Activated CD8-positive, alpha-beta T cell treated with anti-CD3 and anti-CD28 coated beads for 36 hours (primary cell): ENCODE measurements around the gene HHIPL1. TPM values are rescaled to one million over a fixed set of nuclear protein-coding genes. Genes with fewer than 3 reads are reported as not detected.
A peak's percentile ranks its signal among the peaks of the same experiment; 100 is the strongest.

Source experiments
- ATAC-seq: fragments of 200-7000 bp; cut with Tn5 transposase; one replicate; pipeline ENCODE4 v1.10.0; 2021; ENCODE audit warnings: mild to moderate bottlenecking, moderate library complexity
- CTCF ChIA-PET: fragments of 350-600 bp; sonication (Branson Sonifier 250); formaldehyde crosslinking; loops from one replicate; lab custom pipeline; 2021; ENCODE audit warnings: antibody characterized with exemption; lab: Charles Lee
- POLR2A ChIA-PET: fragments of 350-600 bp; sonication (Branson Sonifier 250); formaldehyde crosslinking; loops from one replicate; lab custom pipeline; 2021; ENCODE audit warnings: antibody characterized with exemption; lab: Charles Lee
- DNase-seq: peaks from one replicate; pipeline ENCODE4 v3.0.0-alpha.2; 2020
- H3K27ac Mint-ChIP-seq: one replicate; pipeline ENCODE4 v1.8.0; 2021; ENCODE audit warnings: mild to moderate bottlenecking, mixed read lengths
- H3K27me3 Mint-ChIP-seq: one replicate; pipeline ENCODE4 v1.8.0; 2021; ENCODE audit warnings: mixed read lengths
- H3K36me3 Mint-ChIP-seq: one replicate; pipeline ENCODE4 v1.8.0; 2021; ENCODE audit warnings: low read depth, mixed read lengths
- H3K4me1 Mint-ChIP-seq: one replicate; pipeline ENCODE4 v1.8.0; 2021; ENCODE audit warnings: low read depth, mixed read lengths
- H3K4me3 Mint-ChIP-seq: one replicate; pipeline ENCODE4 v1.8.0; 2021; ENCODE audit warnings: mild to moderate bottlenecking, moderate library complexity, mixed read lengths
- H3K9me3 Mint-ChIP-seq: one replicate; pipeline ENCODE4 v1.8.0; 2021; ENCODE audit warnings: mixed read lengths
- intact Hi-C: fragments of 100-400 bp; cut with micrococcal nuclease; formaldehyde crosslinking; loops from one replicate; pipeline ENCODE4 v1.10.0; 2022
- total RNA-seq, 2 experiments: library from RNA; stranded (reverse); gene quantifications; one replicate each; pipeline ENCODE4 v1.2.3, GENCODE V29; 2021
- TF ChIP-seq, protein P1 (sequence below): fragments of 200-600 bp; IDR thresholded peaks from one replicate; pipeline ENCODE4 v1.8.0; 2022; ENCODE audit warnings: antibody characterized with exemption, mild to moderate bottlenecking

HHIPL1 gene
- total RNA-seq, 2 experiments from 2014 or later, result 0.05 to 0.07 TPM

DNA sequence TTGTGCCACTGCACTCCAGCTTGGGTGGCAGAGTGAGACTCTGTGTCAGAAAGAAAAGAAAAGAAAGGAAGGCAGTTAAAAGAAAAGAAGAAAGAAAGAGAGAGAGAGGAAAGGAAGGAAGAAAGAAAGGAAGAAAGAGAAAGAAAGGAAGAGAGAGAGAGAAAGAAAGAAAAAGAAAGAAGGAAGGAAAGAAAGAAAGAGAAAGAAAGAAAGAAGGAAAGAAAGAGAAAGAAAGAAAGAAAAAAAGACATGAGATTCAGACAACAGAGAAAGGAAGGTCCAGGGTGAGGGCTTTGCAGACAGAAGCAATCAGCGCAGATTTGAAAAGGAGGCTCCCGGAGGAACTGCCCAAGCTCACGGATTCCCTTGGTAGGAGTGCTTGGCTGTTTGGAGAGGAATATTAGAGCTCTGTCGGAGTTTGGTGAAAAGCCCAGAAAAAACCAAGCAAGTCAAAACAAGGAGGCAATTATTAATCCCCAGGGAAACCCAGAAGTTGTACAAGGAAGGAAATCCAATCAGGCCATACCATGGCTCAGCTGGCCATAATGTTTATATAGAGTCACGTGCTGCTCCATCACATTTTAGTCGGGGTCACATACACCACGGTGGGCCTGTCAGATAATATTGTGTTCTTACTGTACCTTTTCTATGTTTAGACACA is 29.3 kb upstream of the HHIPL1 start:
- DNase-seq (no peak), ATAC-seq (no peak)
- H3K27ac Mint-ChIP-seq, result no peak overlapping the region
- CTCF ChIA-PET, result no interaction called here
- H3K4me1 Mint-ChIP-seq, result no peaks in the 10 kb centered on the region
- intact Hi-C loops, result no loop called here
- POLR2A ChIA-PET, result interaction anchor here (0.6 kb wide), 1 partner anchor 13 kb away, joined by 3 read pairs; no protein-coding TSS in a partner anchor
- TF ChIP-seq, protein P1, sequence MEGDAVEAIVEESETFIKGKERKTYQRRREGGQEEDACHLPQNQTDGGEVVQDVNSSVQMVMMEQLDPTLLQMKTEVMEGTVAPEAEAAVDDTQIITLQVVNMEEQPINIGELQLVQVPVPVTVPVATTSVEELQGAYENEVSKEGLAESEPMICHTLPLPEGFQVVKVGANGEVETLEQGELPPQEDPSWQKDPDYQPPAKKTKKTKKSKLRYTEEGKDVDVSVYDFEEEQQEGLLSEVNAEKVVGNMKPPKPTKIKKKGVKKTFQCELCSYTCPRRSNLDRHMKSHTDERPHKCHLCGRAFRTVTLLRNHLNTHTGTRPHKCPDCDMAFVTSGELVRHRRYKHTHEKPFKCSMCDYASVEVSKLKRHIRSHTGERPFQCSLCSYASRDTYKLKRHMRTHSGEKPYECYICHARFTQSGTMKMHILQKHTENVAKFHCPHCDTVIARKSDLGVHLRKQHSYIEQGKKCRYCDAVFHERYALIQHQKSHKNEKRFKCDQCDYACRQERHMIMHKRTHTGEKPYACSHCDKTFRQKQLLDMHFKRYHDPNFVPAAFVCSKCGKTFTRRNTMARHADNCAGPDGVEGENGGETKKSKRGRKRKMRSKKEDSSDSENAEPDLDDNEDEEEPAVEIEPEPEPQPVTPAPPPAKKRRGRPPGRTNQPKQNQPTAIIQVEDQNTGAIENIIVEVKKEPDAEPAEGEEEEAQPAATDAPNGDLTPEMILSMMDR, result no peak
- no peaks in the 10 kb centered on the region for H3K36me3 Mint-ChIP-seq
- H3K9me3 Mint-ChIP-seq, result no peaks in the 10 kb centered on the region
- no peak overlapping the region for H3K4me3 Mint-ChIP-seq
- peaks cover 22% of the 10 kb centered on the region for H3K27me3 Mint-ChIP-seq

DNA sequence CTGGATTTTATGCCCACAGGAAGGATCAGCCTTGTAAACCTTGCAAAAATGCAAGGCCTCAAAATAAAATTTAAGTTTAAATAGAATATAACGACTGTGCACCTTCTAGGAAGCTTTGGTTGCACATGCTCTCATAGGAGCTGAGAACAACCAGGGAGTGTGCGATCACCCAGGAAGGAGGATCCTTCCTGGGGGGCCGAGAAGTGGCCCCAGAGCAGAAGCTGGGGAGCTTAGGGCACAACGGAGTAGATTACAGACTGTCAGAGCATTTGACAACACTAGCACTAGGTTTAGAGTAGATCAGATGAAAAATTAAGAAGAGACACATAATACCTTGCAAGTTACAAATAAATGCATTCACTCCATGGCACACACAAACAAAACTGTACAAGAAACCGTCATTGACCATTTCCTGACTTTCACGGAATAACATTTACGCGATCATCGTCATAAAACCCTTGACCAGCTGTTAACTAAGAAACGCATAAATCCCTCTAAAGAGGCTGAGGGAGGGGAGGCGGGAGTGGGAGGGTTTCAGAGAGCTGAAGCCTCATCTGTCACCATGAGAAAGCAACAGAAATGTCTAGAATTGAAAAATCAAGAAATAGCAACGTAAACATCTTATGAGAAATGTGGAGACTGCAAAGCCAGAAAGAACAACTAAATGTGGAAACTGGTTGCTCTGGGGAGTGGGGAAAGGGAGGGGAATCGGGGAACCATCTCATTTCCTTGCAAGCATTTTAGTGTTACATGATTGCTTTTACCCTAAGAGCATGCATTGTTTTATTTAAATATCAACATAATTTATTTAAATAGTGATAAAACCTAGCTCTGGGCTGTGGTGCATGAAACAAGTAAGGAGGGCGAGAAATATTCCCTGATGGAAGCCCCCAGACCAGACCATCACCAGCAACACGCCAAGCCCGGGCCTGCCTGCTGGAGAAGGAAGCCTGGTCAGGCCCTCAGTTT is 27.8 kb upstream of the HHIPL1 start:
- H3K27me3 Mint-ChIP-seq, result peaks cover 24% of the 10 kb centered on the region
- H3K27ac Mint-ChIP-seq, result no peak overlapping the region
- intact Hi-C loops, result no loop called here
- H3K9me3 Mint-ChIP-seq, result no peaks in the 10 kb centered on the region
- POLR2A ChIA-PET, result no interaction called here
- H3K4me1 Mint-ChIP-seq, result no peaks in the 10 kb centered on the region
- H3K4me3 Mint-ChIP-seq, result no peak overlapping the region
- no peaks in the 10 kb centered on the region for H3K36me3 Mint-ChIP-seq
- TF ChIP-seq, protein P1, result no peak
- ATAC-seq, result no peak
- DNase-seq, result no peak
- CTCF ChIA-PET, result interaction anchor here (0.8 to 2.6 kb wide), 3 partner anchors 7 to 224 kb away, joined by 3 to 7 read pairs (median 3); no protein-coding TSS in a partner anchor

DNA sequence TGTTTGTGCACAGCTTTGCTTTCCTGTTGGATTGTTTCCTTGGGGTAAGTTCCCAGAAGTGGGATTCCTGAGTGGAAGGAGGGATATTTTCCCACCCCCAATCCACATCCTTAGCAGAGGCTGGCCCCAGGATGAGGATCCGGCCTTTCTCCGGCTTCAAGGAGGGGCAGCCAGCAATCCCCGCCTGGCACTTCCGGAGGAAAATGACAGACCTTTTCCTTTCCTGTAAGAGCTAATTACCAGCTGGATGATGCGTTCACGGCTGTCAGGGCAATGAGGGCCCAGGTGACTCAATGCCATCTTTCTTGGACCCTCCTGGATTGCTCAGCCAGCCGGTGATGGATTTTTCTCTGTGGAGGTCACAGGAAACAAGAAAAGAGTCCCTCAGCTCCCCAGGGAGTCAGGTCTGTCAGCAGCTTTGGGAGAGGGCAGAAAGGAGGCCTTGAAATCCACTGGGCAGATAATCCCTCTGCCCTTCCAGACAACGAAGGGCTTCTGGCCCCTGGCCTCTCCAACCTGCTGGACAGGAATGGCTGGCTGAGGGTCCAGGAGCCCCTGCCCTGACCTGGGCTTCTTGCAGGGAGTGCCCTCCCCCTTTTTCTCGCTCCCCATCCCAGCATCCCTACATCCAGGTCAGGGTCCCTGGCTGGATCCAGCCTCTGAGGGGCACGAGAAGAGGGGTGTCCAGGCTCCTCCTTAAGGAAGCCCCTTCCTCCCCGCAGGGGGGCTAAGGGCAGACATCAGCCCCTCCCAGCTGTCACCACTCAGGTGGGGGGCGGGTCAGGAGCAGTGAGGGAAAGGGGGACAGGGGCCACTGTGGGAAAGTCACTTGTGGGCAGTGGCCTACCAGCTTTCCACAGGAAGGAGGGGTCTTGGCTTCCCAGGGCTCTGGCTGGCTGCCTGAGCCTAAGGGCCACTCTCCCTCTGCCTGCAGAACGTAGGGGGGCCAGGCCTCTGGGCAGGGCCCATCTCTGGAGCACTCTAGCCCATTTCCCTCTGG is 24.8 kb upstream of the HHIPL1 start:
- no peaks in the 10 kb centered on the region for H3K36me3 Mint-ChIP-seq
- POLR2A ChIA-PET, result no interaction called here
- DNase-seq, result peak; percentile 31

DNA sequence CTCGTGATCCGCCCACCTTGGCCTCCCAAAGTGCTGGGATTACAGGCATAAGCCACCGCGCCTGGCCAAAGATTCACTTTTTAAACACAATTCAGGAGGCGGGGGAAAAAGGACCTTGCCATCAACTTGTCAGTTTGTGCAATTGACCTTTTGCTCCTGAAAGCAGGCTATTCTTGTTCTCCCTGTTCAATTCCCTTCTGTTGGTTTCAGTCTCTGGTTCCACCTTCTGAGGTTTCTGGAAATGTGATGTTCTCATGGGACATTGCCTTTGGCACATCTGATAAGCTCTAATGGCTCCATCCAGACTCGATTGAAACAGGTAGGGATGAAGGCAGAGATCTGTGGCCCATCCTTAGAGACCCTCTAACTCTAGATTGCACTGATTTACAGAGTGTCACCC is 23.0 kb upstream of the HHIPL1 start:
- CTCF ChIA-PET, result no interaction called here
- Mint-ChIP-seq H3K27ac (no peak overlapping the region), H3K4me3 (no peak overlapping the region), H3K4me1 (no peaks in the 10 kb centered on the region), H3K27me3 (peaks cover 30% of the 10 kb centered on the region), H3K9me3 (no peaks in the 10 kb centered on the region), H3K36me3 (no peaks in the 10 kb centered on the region)
- DNase-seq (no peak), ATAC-seq (no peak)
- POLR2A ChIA-PET, result no interaction called here
- TF ChIP-seq, protein P1, result no peak
- intact Hi-C loops, result no loop called here

More for the DNA sequence above, 24.8 kb upstream of the HHIPL1 start:
- TF ChIP-seq, protein P1, result no peak
- H3K9me3 Mint-ChIP-seq, result no peaks in the 10 kb centered on the region
- no peak overlapping the region for H3K27ac Mint-ChIP-seq
- intact Hi-C loops, result no loop called here
- ATAC-seq, result peak; percentile 55
- CTCF ChIA-PET, result interaction anchor here (1.0 to 1.6 kb wide), 2 partner anchors 8 to 10 kb away, joined by 3 to 6 read pairs; no protein-coding TSS in a partner anchor
- no peak overlapping the region for H3K4me3 Mint-ChIP-seq
- H3K27me3 Mint-ChIP-seq, result peaks cover 34% of the 10 kb centered on the region
- no peaks in the 10 kb centered on the region for H3K4me1 Mint-ChIP-seq
